H1 (cell line): ENCODE measurements around the gene LRRC45. TPM values are rescaled to one million over a fixed set of nuclear protein-coding genes. Genes with fewer than 3 reads are reported as not detected.

ENCODE experiments used
- CBX5 ChIP-seq: fragments of 300-800, 300-1000 bp; sonication (generic); IDR thresholded peaks from 2 replicates; pipeline ENCODE4 v1.7.1; 2016; ENCODE audit warnings: antibody characterized with exemption, low read length, low read depth
- CEBPB ChIP-seq: IDR thresholded peaks from 2 replicates; pipeline ENCODE4 v1.6.1; 2012; ENCODE audit warnings: low read depth, low read length
- CHD1 ChIP-seq: IDR thresholded peaks from 2 replicates; pipeline ENCODE4 v1.6.1; 2012; ENCODE audit warnings: low read depth, low read length, improper control_type of control experiment
- CTCF ChIP-seq, 3 experiments: IDR thresholded peaks; 1 replicate in 2 of 3; 2 replicates in 1 of 3; pipeline versions ENCODE4 v1.5.1 to v1.6.1; 2011; ENCODE audit warnings: low read length in 3 of 3, mild to moderate bottlenecking in 3 of 3, inconsistent platforms in 2 of 3, low read depth in 1 of 3, moderate library complexity in 1 of 3; ENCODE audit not compliant: insufficient read depth in 1 of 3; ENCODE audit errors: control extremely low read depth in 1 of 3
- EP300 ChIP-seq, 2 experiments: IDR thresholded peaks; 1 replicate in 1 of 2; 2 replicates in 1 of 2; pipeline ENCODE4 v1.6.1; 2011 to 2012; ENCODE audit warnings: low read depth in 2 of 2, low read length in 2 of 2, mild to moderate bottlenecking in 2 of 2, borderline replicate concordance in 1 of 2, inconsistent platforms in 1 of 2, moderate library complexity in 1 of 2
- SP2 ChIP-seq: IDR thresholded peaks from 2 replicates; pipeline ENCODE4 v1.6.1; 2012; ENCODE audit warnings: mild to moderate bottlenecking, low read length, inconsistent platforms
- SRF ChIP-seq: IDR thresholded peaks from 2 replicates; pipeline ENCODE4 v1.6.1; 2011; ENCODE audit warnings: mild to moderate bottlenecking, low read depth, low read length, moderate library complexity
- TAF1 ChIP-seq: IDR thresholded peaks from 2 replicates; pipeline ENCODE4 v1.6.1; 2011; ENCODE audit warnings: mild to moderate bottlenecking, low read depth, low read length
- YY1 ChIP-seq: IDR thresholded peaks from 2 replicates; pipeline ENCODE4 v1.6.1; 2011; ENCODE audit warnings: low read depth, mild to moderate bottlenecking, low read length
- polyA plus RNA-seq, 7 experiments: library from polyadenylated mRNA; depleted of rRNA in 3 of 7; stranded (reverse) in 5 of 7; unstranded in 2 of 7; fragments of >200 nt in 5 of 7; fragments of 200-250 nt in 2 of 7; gene quantifications; 1 replicate in 5 of 7; 2 replicates in 1 of 7; 4 replicates in 1 of 7; pipeline versions ENCODE4 v1.2.1 to v1.2.3, GENCODE V29; 2011 to 2013; ENCODE audit warnings: missing spikeins in 2 of 7, mixed read lengths in 2 of 7
- total RNA-seq: library from RNA; stranded (reverse); fragmentation: NEBNext Ultra II Directional; extraction: Animal tissue kit (Norgen Biotek cat#: 25700); gene quantifications from 2 replicates; pipeline ENCODE4 v1.2.1, GENCODE V29; 2021

The LRRC45 gene
- total and polyA plus RNA-seq, 2 of the 8 experiments (the other 6 are each of a cell fraction or from before 2014, with no cell fraction given), result 11.5 to 29.0 TPM

- TF ChIP-seq CTCF (IDR thresholded peaks at IDR 0.05; ENCODE audit: control extremely low read depth in 1 of 3, insufficient read depth in 1 of 3, low read depth in 1 of 3, low read length in 3 of 3), result no peak
- TF ChIP-seq CHD1, result no peak
- no peak for TF ChIP-seq YY1
- TF ChIP-seq SRF, result no peak
- TF ChIP-seq CBX5, result no peak
- no peak for TF ChIP-seq CEBPB
- no peak for TF ChIP-seq EP300 (IDR thresholded peaks at IDR 0.05; ENCODE audit: borderline replicate concordance in 1 of 2, low read depth in 2 of 2, low read length in 2 of 2)
- TF ChIP-seq SP2, result no peak
- TF ChIP-seq TAF1, result no peak
Observed at GRCh38 chr17:81980122-81980521, 43.0 kb upstream of the LRRC45 start (continued).
